GM19043 (cell line): ENCODE data around the gene OPA1.
A peak's percentile ranks its signal among the peaks of the same experiment; 100 is the strongest.

Experiments used
- ATAC-seq: cut with Tn5 transposase; IDR thresholded peaks from one replicate; pipeline ENCODE4 v1.9.1; 2021; ENCODE audit warnings: low read depth; ENCODE audit not compliant: unreplicated experiment

The OPA1 gene, protein sequence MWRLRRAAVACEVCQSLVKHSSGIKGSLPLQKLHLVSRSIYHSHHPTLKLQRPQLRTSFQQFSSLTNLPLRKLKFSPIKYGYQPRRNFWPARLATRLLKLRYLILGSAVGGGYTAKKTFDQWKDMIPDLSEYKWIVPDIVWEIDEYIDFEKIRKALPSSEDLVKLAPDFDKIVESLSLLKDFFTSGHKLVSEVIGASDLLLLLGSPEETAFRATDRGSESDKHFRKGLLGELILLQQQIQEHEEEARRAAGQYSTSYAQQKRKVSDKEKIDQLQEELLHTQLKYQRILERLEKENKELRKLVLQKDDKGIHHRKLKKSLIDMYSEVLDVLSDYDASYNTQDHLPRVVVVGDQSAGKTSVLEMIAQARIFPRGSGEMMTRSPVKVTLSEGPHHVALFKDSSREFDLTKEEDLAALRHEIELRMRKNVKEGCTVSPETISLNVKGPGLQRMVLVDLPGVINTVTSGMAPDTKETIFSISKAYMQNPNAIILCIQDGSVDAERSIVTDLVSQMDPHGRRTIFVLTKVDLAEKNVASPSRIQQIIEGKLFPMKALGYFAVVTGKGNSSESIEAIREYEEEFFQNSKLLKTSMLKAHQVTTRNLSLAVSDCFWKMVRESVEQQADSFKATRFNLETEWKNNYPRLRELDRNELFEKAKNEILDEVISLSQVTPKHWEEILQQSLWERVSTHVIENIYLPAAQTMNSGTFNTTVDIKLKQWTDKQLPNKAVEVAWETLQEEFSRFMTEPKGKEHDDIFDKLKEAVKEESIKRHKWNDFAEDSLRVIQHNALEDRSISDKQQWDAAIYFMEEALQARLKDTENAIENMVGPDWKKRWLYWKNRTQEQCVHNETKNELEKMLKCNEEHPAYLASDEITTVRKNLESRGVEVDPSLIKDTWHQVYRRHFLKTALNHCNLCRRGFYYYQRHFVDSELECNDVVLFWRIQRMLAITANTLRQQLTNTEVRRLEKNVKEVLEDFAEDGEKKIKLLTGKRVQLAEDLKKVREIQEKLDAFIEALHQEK

GRCh38 chr3:193592841-193593667 lies at the start of gene OPA1:
OPA1 (plus strand) TSS chr3:193593208; CDS start chr3:193593378, 170 bp downstream.
- peak; percentile 99 for ATAC-seq

DNA sequence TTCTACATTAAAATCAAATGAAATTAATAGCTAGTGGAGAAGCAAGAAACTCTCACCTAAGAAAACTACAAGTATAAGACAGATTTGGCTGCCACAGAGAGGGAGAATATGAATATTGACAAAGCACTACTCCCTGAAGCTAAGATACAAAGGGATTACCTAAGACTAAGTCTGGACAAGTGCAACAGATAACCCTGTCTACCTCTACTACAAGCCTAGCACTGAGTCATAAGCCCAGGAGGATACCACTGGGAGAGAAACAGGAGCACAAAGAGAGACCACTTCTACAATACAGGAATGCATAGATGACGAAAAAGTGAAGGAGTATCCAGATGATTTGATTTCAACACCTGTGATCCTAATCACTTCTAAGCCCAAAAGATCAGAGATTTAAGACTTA lies 48.7 kb upstream of the OPA1 start:
- no peak for ATAC-seq

- ATAC-seq: no peak
Measured at GRCh38 chr3:193545304-193545703, 47.7 kb upstream of the OPA1 start.

DNA sequence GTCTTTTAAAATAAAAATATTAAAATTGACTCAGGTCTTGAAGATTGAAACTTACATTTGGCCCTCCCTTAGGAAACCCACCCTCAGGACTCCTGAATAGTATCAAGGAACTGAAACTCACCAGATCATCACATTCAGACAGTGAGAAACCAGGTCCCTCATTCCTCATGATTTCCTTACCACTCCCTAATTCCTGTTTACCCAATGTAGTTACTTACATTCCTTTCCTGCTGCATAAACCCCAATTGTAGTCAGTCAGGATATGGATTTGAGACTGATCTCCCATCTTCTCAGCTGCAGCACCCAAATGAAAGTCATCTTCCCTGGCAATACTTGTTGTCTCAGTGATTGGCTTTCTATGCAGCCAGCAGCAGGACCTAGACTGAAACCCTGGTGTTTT lies 46.9 kb upstream of the OPA1 start:
- no peak for ATAC-seq

GRCh38 chr3:193548406-193548805 lies 44.6 kb upstream of the OPA1 start:
- no peak for ATAC-seq

DNA sequence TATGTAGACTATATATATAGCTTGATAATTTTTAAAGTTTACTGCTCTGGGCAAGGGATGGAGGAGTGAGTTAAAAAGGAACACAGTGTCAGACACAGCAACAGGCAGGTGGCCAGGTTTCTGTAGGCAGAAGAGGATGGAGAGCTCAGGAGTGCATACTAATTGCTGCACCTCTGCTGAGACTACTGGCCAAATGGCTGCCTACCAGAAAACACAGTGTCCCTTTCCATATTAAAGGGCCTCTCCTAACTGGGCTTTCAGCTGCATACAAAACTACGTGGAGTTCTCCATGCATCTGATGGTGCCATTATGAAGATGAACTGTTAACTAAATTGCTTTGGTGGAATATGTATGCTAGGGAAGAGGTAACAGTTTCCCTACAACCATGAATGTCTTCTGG lies 40.1 kb upstream of the OPA1 start:
- ATAC-seq: no peak

DNA sequence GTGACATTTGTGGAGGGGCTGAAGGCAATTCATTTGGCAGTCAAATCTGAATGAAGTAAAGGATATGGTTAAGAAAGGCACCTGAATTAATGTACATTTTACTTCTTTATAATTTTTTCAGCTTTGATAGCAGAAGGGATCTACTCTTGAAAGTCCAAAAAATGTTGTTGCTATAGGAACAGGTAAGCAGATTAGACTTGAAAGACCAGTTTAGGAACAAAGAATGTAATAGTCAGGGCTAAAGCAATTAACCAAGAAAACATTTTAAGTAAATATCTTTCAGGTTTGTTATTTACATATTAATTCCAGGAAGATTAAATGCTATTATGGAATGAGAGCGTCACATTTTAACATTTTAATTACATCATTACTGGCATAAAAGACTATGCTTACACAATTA lies 39.4 kb upstream of the OPA1 start:
- ATAC-seq: no peak

DNA sequence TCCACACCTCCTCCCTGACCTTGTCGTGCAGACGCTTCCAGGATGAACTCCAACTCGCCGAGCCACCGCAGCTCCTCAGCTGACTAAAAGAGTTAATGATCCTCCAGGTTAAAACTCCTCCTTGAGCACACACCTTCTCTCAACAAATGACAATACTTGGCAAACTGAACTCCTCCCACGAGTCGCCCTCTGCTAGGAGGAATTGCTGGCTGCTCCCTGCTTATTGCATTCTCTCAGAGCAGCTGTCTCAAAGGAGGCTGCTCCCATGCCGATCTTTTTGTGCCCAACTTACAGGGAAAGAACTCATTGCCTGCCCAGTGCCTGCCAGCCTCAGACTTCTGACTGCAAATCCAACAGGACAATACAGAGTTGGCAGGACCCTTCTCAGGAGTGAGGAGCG lies 38.2 kb upstream of the OPA1 start, which contains the start of gene ATP13A4:
ATP13A4 (minus strand) TSS at position 85 of the 400 bp plus-strand sequence. CDS start 96 bp downstream, outside the sequence.
- ATAC-seq: no peak

DNA sequence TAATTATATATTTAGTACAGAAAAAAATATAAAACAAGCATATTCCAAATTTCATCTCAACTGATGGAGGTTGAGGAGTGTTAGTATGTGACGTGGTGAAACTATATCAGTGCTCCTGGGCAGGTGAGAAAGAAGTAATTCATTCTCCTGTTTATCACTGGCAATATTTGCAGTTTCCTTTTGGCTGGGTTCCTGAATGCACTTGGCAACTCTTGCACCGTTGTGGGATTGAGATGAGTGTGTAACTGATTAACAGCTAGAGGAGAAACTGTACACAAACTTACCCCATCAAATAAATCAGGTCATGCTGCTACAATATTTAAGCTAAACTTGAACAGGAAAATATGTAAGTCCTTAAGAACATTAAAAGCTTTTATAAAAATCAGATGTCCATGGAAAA lies 36.2 kb upstream of the OPA1 start:
- no peak for ATAC-seq

- ATAC-seq: no peak
Measured at GRCh38 chr3:193559100-193559499, 33.9 kb upstream of the OPA1 start.

- ATAC-seq: no peak
Measured at GRCh38 chr3:193560091-193560490, 32.9 kb upstream of the OPA1 start.

DNA sequence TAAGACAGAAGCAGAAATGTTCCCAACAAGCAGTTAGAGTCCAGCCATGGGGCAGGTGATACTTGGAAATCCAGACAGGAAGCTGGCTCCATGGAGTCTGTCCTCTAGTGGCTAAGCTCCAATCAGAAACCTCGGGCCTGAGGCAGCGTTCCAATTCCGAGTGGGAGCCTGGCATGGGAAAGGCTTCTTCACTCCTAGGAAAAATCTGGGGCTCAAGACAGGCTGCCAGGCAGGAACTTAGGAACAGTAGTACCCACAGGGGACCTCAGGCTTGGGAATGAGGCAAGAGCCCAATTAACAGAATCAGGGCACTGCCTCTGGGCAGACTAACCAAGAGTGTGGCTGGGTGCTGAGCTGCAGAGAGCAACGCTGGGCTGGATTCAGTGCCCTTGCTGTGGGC lies 32.1 kb upstream of the OPA1 start:
- ATAC-seq: no peak

GRCh38 chr3:193563426-193563825 lies 29.6 kb upstream of the OPA1 start:
- no peak for ATAC-seq

GRCh38 chr3:193564012-193564411 lies 29.0 kb upstream of the OPA1 start:
- no peak for ATAC-seq

DNA sequence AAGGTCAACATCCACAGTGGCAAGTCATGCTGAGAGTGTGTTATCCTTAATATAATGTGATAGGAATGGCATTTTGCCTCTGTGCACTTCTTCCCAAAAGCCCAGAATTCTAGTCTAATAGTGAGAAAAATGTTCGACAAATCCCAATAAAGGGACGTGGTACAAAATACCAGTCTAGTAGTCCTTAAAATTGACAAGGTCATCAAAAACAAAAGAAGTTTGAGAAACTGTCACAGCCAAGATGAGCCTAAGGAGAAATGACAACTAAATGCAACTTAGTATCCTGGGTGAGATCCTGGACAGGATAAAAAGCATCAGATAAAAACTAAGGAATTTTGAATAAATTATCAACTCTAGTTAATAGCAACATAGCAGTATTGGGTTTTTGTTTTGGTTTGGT lies 23.9 kb upstream of the OPA1 start:
- ATAC-seq: no peak

- ATAC-seq: peak; percentile 85
Measured at GRCh38 chr3:193572426-193572908, 20.5 kb upstream of the OPA1 start.

GRCh38 chr3:193573403-193574191 lies 19.4 kb upstream of the OPA1 start:
- ATAC-seq: no peak

DNA sequence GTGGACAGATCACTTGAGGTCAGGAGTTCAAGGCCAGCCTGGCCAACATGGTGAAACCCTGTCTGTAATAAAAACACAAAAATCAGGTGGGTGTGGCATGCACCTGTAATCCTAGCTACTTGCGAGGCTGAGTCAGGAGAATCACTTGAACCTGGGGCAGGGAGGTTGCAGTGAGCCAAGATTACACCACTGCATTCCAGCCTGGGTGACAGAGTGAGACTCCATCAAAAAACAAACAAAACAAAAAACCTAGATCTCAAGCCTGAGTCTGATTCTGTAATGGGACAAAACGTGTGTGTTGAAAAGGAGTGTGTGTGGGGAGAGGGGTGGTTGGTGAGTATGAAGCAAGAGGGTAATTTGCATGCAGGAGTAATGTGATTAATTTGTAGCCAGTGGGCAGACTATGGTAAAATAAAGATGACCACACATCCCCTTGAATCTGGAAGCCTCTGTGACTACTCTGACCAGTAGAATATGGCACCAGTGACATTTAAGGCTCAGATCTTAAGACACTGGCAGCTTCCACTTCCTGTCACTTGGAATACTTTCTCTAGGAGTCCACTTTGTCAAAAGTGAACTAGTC lies 18.4 kb upstream of the OPA1 start:
- no peak for ATAC-seq

GRCh38 chr3:193585530-193585929 lies 7.5 kb upstream of the OPA1 start:
- ATAC-seq: no peak
